ENCODE results near the gene IFT52.
"Not testable (repeated sequence)": the region's sequence is repeated elsewhere in the genome, so short reads cannot be mapped to it uniquely, and the experiment has no call there.

The IFT52 gene

GRCh38 chr20:43568706-43569105 is 22.0 kb upstream of the IFT52 start:
- ATAC-seq: no peak

- no peak for ATAC-seq
Measured at GRCh38 chr20:43569282-43569681, 21.5 kb upstream of the IFT52 start.

- ATAC-seq: no peak
Measured at GRCh38 chr20:43570496-43570895, 20.2 kb upstream of the IFT52 start.

- no peak for ATAC-seq
Measured at GRCh38 chr20:43571310-43571709, 19.4 kb upstream of the IFT52 start.

- no peak for ATAC-seq
Measured at GRCh38 chr20:43571771-43572170, 19.0 kb upstream of the IFT52 start.

GRCh38 chr20:43572891-43573290 is 17.8 kb upstream of the IFT52 start:
- no peak for ATAC-seq

- no peak for ATAC-seq
Measured at GRCh38 chr20:43576108-43576507, 14.6 kb upstream of the IFT52 start.

- no peak for ATAC-seq
Measured at GRCh38 chr20:43579861-43580793, 10.6 kb upstream of the IFT52 start.

GRCh38 chr20:43583133-43583864 is 7.4 kb upstream of the IFT52 start:
- no peak for ATAC-seq

GRCh38 chr20:43583982-43584432 is 6.7 kb upstream of the IFT52 start:
- ATAC-seq: no peak

- no peak for ATAC-seq
Measured at GRCh38 chr20:43584448-43585136, 6.1 kb upstream of the IFT52 start.

- ATAC-seq: no peak
Measured at GRCh38 chr20:43586641-43587040, 4.1 kb upstream of the IFT52 start.

GRCh38 chr20:43588526-43588925 is 2.2 kb upstream of the IFT52 start:
- not testable (repeated sequence) for ATAC-seq

- no peak for ATAC-seq
Measured at GRCh38 chr20:43590036-43590391, 723 bp upstream of the IFT52 start.

GRCh38 chr20:43601960-43602359 is 11.2 kb downstream of the IFT52 start:
- not testable (repeated sequence) for ATAC-seq

GRCh38 chr20:43603124-43603523 is 12.4 kb downstream of the IFT52 start:
- no peak for ATAC-seq

- ATAC-seq: no peak
Measured at GRCh38 chr20:43605715-43606114, 15.0 kb downstream of the IFT52 start.

- ATAC-seq: not testable (repeated sequence)
Measured at GRCh38 chr20:43607278-43607677, 16.5 kb downstream of the IFT52 start.

- no peak for ATAC-seq
Measured at GRCh38 chr20:43631598-43631997, 40.9 kb downstream of the IFT52 start.

GRCh38 chr20:43636429-43636828 is 45.7 kb downstream of the IFT52 start:
- ATAC-seq: no peak

GRCh38 chr20:43642548-43642947 is 51.8 kb downstream of the IFT52 start:
- ATAC-seq: no peak

- no peak for ATAC-seq
Measured at GRCh38 chr20:43650997-43651525, 60.3 kb downstream of the IFT52 start.

GRCh38 chr20:43651650-43652184 is 61.0 kb downstream of the IFT52 start:
- ATAC-seq: not testable (repeated sequence)
